Hepatocyte (in vitro differentiated cells): Measurements from ENCODE around the gene CISD2. TPM values are rescaled to one million over a fixed set of nuclear protein-coding genes. Genes with fewer than 3 reads are reported as not detected.
"Not testable (repeated sequence)": the region's sequence is repeated elsewhere in the genome, so short reads cannot be mapped to it uniquely, and the experiment has no call there.

Experiments used
- DNase-seq: peaks from one replicate; pipeline ENCODE4 v3.0.0-alpha.2; 2016; ENCODE audit warnings: low spot score
- H2AFZ ChIP-seq: fragments of 200-600 bp; sonication (generic); 2 replicates; pipeline ENCODE4 v1.6.0; 2016; ENCODE audit warnings: antibody characterized with exemption, mild to moderate bottlenecking
- H3K27ac ChIP-seq: fragments of 200-600 bp; sonication (generic); 2 replicates; pipeline ENCODE4 v1.5.1; 2016; ENCODE audit warnings: mild to moderate bottlenecking
- H3K27me3 ChIP-seq: fragments of 200-600 bp; sonication (generic); 2 replicates; pipeline ENCODE4 v1.6.1; 2016
- H3K36me3 ChIP-seq: fragments of 200-600 bp; sonication (generic); replicated peaks from 2 replicates; pipeline ENCODE4 v1.5.1; 2016; ENCODE audit warnings: low read depth; ENCODE audit not compliant: insufficient read depth
- H3K4me1 ChIP-seq: fragments of 200-600 bp; sonication (generic); 2 replicates; pipeline ENCODE4 v1.5.1; 2016; ENCODE audit warnings: mild to moderate bottlenecking, moderate library complexity; ENCODE audit not compliant: insufficient read depth
- H3K4me2 ChIP-seq: fragments of 200-600 bp; sonication (generic); 2 replicates; pipeline ENCODE4 v1.6.0; 2016
- H3K4me3 ChIP-seq: fragments of 200-600 bp; sonication (generic); 2 replicates; pipeline ENCODE4 v1.5.1; 2016; ENCODE audit warnings: mild to moderate bottlenecking
- H3K79me2 ChIP-seq: fragments of 200-600 bp; sonication (generic); 2 replicates; pipeline ENCODE4 v1.6.0; 2017; ENCODE audit warnings: mild to moderate bottlenecking
- H3K9me2 ChIP-seq: fragments of 200-600 bp; sonication (generic); replicated peaks from 2 replicates; pipeline ENCODE4 v1.6.0; 2017; ENCODE audit warnings: mild to moderate bottlenecking; ENCODE audit not compliant: insufficient read depth
- H3K9me3 ChIP-seq: fragments of 200-600 bp; sonication (generic); 2 replicates; pipeline ENCODE4 v1.5.1; 2016; ENCODE audit warnings: low read depth, mild to moderate bottlenecking
- H4K20me1 ChIP-seq: fragments of 200-600 bp; sonication (generic); 2 replicates; pipeline ENCODE4 v1.6.0; 2016; ENCODE audit warnings: mild to moderate bottlenecking; ENCODE audit not compliant: insufficient read depth, poor library complexity, severe bottlenecking
- CTCF ChIP-seq: fragments of 200-600 bp; sonication (generic); IDR thresholded peaks from 2 replicates; pipeline ENCODE4 v1.5.1; 2016; ENCODE audit warnings: antibody characterized with exemption, mild to moderate bottlenecking; ENCODE audit not compliant: poor library complexity
- EZH2 ChIP-seq: fragments of 200-600 bp; sonication (generic); IDR thresholded peaks from 2 replicates; pipeline ENCODE4 v1.6.1; 2016; ENCODE audit warnings: antibody characterized with exemption, mild to moderate bottlenecking, borderline replicate concordance
- EZH2phosphoT487 ChIP-seq: fragments of 200-600 bp; sonication (generic); IDR thresholded peaks from one replicate; pipeline ENCODE4 v1.6.1; 2018; ENCODE audit warnings: antibody characterized with exemption, mild to moderate bottlenecking, low read depth, moderate library complexity; ENCODE audit not compliant: unreplicated experiment, severe bottlenecking
- WGBS: methylation state at CpG from one replicate; pipeline ENCODE4 v1.1.6; 2016; ENCODE audit warnings: low lambda C conversion rate; ENCODE audit errors: missing lambda C conversion rate; 5-methylcytosine and 5-hydroxymethylcytosine counted together
- polyA plus RNA-seq: library from polyadenylated mRNA; unstranded; fragments of >200 nt; fragmentation: Nextera tagmentation; extraction: Ambion mirVana; gene quantifications from 2 replicates; pipeline ENCODE4 v1.2.1, GENCODE V29; 2016
- total RNA-seq: library from RNA; depleted of rRNA; stranded (reverse); fragments of >200 nt; gene quantifications from 2 replicates; pipeline ENCODE4 v1.2.3, GENCODE V29; 2014

CISD2 gene
- total RNA-seq (54.6 and 58.4 TPM in 2 replicates), polyA plus RNA-seq (70.6 and 76.7 TPM in 2 replicates)

DNA sequence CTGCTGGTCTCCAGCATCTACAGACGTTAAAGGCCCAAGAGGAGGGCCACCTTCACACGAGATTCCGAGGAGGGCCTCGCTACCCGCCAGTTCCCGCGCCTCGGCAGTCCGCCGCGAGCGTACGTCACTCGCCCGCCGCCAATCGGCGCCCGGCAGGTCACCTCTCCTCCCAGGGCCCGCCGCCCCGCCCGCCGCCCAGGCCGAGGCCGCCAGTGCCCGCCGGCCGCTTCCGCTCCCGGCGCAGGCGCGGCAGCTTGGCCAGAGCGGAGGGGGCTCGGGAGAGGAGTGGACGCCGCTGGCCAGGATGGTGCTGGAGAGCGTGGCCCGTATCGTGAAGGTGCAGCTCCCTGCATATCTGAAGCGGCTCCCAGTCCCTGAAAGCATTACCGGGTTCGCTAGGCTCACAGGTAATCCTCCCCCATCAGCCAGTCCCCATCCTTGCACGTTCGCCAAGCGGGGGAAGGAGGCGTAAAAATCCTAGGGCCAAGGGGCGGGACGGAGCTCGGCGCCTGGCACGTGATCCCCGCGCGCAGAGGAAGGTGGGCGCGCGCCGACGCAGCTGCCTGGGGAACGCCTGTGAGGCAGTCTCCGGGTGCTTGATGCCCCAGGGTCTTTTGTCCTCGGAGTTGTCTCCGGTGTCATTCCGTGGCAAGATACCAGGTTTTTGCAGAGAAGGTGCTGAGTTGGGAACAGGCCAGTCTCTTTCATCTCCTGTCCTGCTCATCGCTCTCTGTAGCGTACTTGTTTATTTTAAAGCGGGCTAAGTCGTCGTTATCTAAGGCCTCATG is at the start of gene CISD2:
Gene CISD2, plus strand, starts transcription at position 212 of the 788 bp plus-strand sequence. Its CDS starts 93 bp downstream, at position 305.
- peak within 1 kb of the TSS; percentile 93 for H3K4me3 ChIP-seq
- peak within 1 kb of the TSS; percentile 93 for H2AFZ ChIP-seq
- no peaks in the 10 kb centered on the region for H3K9me3 ChIP-seq
- H3K4me1 ChIP-seq: peaks cover 9% of the 10 kb centered on the region
- peak within 1 kb of the TSS; percentile 81 for H3K4me2 ChIP-seq
- peak within 1 kb of the TSS; percentile 98 for H3K27ac ChIP-seq
- no peaks in the 10 kb centered on the region for H3K36me3 ChIP-seq
- no peaks in the 10 kb centered on the region for H3K9me2 ChIP-seq
- H4K20me1 ChIP-seq: no peaks in the 10 kb centered on the region
- TF ChIP-seq CTCF (no peak), EZH2 (no peak), EZH2phosphoT487 (no peak)
- WGBS: under 1% methylated on average over 50 of the region's 71 CpGs
- no peaks in the 10 kb centered on the region for H3K27me3 ChIP-seq
- H3K79me2 ChIP-seq: peaks cover 75% of the 10 kb centered on the region
- peak; percentile 97 for DNase-seq

GRCh38 chr4:102819100-102819499 is 49.7 kb upstream of the CISD2 start:
- not testable (repeated sequence) for H3K27ac ChIP-seq
- 97% methylated on average over 10 of the region's 10 CpGs for WGBS

DNA sequence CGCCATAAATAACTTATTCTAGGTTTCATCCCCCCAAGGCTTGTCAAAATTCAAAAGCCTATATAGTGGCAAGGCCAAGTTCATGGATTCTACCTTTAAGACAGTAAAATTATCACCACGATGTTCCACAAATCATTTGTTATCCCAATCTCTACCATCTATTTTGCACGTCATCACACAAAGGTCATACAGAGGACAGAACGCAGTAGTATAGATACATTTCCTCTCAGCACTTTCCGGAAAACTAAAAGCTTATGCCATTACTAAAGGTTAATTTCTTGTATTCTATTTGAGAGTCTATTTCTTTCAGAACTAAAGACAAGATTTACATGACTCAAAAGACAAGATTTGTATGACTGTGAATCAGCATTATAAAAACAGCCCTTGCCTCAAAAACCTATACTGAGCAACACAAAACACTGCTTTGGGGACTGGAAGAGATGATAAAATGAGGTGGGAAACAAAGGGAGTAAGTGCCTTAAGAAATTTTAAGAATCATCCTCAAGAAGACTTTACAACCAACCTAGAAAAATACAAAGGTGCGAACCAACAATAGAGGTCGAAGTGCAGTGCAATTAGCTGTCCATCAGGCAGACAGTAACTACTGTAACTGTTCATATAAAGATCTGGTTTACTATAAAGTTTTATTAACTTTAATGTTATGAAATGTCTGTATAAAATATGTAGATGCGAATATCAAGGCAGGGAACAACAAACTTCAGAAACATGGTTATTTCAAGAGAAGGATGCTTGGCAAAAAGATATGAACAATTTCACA is 49.0 kb upstream of the CISD2 start:
- Histone ChIP-seq H3K9me2 (no peaks in the 10 kb centered on the region), H3K79me2 (peaks cover 100% of the 10 kb centered on the region), H4K20me1 (peaks cover 100% of the 10 kb centered on the region), H3K4me1 (peaks cover 33% of the 10 kb centered on the region), H3K27ac (peak overlapping the region; percentile 4), H3K4me2 (peak overlapping the region; percentile 83), H2AFZ (no peak overlapping the region), H3K4me3 (no peak overlapping the region), H3K9me3 (no peaks in the 10 kb centered on the region), H3K27me3 (no peaks in the 10 kb centered on the region), H3K36me3 (no peaks in the 10 kb centered on the region)
- TF ChIP-seq EZH2 (no peak), CTCF (no peak), EZH2phosphoT487 (no peak)
- DNase-seq: no peak
- WGBS: 86% methylated on average over 8 of the region's 8 CpGs

More at GRCh38 chr4:102819100-102819499, 49.7 kb upstream of the CISD2 start:
- H3K4me1 ChIP-seq: peaks cover 33% of the 10 kb centered on the region
- H3K9me3 ChIP-seq, DNase-seq, H3K4me3 ChIP-seq, H3K9me2 ChIP-seq, H3K36me3 ChIP-seq, H2AFZ ChIP-seq, H3K27me3 ChIP-seq: not testable (repeated sequence)
- peak overlapping the region; percentile 83 for H3K4me2 ChIP-seq
- peaks cover 100% of the 10 kb centered on the region for H4K20me1 ChIP-seq
- H3K79me2 ChIP-seq: peaks cover 100% of the 10 kb centered on the region

DNA sequence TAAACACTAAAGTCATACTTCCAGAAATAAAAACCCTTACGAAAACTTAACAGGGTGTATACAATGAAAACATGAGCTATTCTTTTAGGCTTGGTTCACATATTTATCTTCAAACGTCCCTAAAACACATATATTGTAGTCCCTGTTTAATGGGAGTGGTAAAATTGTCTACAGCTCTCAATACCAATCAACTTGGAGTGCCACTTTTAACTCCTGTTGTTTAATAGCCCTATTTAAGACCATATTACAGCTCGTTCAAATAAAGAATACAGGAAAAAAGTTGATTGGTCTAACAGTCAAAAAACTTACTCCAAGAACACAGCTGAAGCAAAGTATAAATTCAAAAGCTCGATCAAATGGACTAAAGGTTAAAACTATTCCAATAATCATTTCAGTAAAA is 45.3 kb upstream of the CISD2 start:
- H3K4me3 ChIP-seq: peak overlapping the region; percentile 74
- H3K4me2 ChIP-seq: peak overlapping the region; percentile 83
- H3K27me3 ChIP-seq: no peaks in the 10 kb centered on the region
- no peaks in the 10 kb centered on the region for H3K36me3 ChIP-seq
- H3K27ac ChIP-seq: peak overlapping the region; percentile 1
- WGBS: 45% methylated on average over 4 of the region's 4 CpGs
- H3K79me2 ChIP-seq: peaks cover 82% of the 10 kb centered on the region
- DNase-seq: no peak
- H4K20me1 ChIP-seq: peaks cover 80% of the 10 kb centered on the region
- no peaks in the 10 kb centered on the region for H3K9me3 ChIP-seq
- H3K4me1 ChIP-seq: peaks cover 33% of the 10 kb centered on the region
- H3K9me2 ChIP-seq: no peaks in the 10 kb centered on the region
- no peak for TF ChIP-seq EZH2phosphoT487
- no peak for TF ChIP-seq CTCF
- TF ChIP-seq EZH2: no peak
- no peak overlapping the region for H2AFZ ChIP-seq
